AML-193 (cell line): ENCODE results near the gene G3BP2.
"Not testable (repeated sequence)": the region's sequence is repeated elsewhere in the genome, so short reads cannot be mapped to it uniquely, and the experiment has no call there.

Experiments
- DNase-seq, 2 experiments: peaks; one replicate each; lab custom pipeline; 2025; lab: John Stamatoyannopoulos, UW

The G3BP2 gene

DNA sequence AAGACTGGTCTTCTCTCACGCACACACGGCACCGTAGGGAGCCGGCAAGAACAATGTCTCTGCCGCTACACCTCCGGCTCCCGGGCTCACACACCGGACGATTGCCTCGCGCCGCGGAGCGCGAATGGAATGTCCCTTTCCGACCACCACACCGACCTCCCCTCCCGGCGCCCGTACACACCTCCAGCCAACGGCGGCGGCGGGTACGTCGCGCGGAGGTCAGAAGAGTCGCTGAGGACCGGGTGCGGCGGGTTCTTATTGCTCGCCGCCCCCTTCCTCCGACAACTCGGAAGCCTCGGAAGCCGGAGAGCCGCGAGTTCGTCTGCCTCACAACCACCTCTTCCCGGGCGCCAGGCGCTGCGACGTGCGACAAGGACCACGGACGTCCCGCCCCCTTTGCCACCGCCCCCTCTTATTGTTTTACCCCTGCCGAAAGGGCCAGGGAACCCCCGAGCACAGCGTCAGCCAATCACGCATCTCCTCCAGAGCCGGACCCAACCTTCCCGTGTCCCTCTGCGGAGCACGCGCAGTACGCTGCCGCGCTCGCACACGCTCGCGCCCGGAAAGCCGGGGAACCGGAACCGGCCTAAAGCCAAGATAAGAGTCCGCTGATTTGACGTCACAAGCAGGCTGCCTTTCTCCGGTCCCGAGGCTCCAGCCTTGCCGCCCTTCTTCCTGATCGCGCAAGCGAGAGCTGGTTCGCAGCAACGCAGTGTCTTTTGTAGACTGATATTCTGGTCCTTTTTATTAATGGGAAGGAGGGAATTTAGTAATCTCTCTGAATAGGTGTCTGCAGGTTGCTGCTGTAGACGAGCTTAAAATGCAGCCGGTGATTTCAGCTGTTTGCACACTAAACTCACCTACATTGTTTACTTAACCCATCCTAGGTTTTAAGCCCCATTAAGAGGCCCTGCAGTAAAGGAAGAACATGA is at the start of gene G3BP2:
TSS of gene G3BP2 (minus strand) at position 385 of the 932 bp plus-strand sequence. CDS start 11,386 bp downstream, outside the sequence.
- DNase-seq = peak; percentile 92 to 96

GRCh38 chr4:75722417-75722816 is 49.2 kb upstream of the G3BP2 start:
- peak in 1 of 2 experiments; percentile 14 for DNase-seq

DNA sequence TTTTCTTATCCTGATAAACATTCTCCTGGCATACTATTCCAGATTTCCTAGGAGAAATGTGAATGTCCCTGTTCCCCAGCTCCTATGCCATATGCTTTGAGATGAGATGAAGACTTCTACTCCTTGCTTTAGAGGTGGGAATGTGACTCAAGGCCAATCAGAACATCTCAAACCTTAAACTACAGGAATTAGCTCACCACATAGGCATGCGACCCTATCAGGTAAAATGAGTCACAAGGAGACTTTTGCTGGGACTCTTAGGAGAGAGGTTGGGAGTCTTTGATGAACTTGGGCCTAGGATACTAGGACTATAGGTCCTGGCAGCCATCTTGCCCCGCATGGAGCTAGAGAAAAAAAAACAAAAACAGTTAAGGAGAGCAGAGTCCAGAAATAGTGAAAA is 45.3 kb upstream of the G3BP2 start:
- no peak for DNase-seq

DNA sequence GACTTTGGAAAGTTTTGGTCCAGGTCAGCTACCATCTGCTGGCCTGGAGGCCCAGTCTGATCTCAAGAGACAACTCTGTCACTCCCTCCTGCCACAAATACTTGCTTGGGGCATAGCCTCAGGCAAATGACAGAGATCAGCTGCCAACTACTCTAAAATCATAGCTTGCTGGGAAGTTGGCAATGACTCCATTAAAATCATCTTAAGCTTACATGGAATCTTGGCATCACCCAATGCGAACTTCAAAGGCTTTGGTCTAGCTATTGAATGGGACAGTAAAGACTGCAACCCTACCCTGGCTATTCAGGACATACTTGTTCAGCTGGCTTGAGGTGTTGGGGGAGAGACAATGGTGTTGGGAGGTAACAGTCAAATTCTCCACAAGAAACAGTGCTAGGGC is 44.2 kb upstream of the G3BP2 start:
- no peak for DNase-seq

DNA sequence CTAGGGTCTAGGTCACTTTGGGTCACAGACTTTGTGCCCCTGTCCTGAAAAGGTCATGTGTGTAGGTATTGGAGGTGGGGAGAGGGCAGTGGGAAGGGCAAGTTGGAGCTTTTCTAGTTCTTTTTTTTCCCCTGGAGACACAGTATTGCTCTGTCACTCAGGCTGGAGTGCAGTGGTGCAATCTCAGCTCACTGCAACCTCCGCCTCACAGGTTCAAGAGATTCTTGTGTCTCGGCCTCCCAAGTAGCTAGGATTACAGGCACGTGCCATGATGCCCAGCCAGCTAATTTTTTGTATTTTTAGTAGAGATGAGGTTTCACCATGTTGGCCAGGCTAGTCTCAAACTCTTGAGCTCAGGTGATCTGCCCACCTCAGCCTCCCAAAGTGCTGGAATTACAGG is 42.8 kb upstream of the G3BP2 start:
- not testable (repeated sequence) for DNase-seq

- DNase-seq = no peak
Measured at GRCh38 chr4:75715105-75715799, 42.0 kb upstream of the G3BP2 start.

GRCh38 chr4:75714704-75715103 is 41.5 kb upstream of the G3BP2 start:
- no peak for DNase-seq

DNA sequence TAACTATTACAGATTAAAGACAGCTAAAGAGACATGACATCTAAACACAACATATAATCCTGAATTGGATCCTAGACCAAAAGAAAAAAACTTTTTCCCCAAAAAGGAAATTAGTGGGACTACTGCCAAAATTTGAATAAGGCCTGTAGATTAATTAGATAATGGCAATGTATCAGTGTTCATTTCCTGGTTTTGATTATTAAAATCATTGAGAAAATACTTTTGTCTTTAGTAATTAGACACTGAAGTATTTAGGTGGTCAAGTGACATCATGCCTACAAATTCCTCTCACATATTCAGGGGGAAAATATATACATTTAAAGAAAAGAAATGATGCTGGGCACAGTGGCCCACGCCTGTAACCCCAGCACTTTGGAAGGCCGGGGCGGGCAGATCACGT is 40.8 kb upstream of the G3BP2 start:
- DNase-seq = no peak

GRCh38 chr4:75710246-75710645 is 37.0 kb upstream of the G3BP2 start:
- DNase-seq = no peak

GRCh38 chr4:75708218-75708691 is 35.0 kb upstream of the G3BP2 start:
- DNase-seq = peak; percentile 25 to 30

DNA sequence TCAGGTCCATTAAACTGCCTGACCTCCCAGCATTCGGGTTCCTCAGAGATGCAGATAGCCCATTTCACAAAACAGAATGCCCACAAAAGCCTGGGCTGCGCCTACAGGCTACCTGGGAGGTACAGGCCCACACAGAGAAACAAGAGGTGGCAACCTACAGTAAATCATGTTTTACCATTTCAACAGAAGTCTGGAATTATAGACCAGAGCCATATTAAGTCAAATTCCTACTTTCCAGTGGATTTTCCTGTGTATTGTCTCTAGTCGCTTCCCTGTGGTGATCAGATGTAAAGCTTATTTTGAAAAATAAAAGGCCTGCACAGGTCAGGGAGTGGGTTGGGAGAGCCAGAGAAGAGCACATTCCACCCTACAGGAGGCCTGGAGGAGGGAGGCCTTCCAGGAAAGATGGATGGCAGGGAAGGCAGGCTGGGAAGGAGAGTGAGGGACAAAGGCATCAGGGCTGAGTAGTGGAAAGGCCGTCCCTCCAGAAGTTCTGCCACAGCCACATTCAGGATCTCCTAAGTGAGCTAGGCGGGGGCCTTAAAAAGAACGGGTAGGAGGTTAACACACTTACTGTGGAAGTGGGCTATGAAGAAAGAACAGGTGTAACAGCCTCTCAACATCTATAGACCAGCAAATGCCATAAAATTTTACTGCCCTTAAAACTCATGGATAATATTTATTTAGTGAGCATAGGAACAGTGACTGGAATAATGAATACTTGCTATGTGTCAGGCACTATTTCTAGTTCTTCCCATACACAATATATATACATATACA is 32.2 kb upstream of the G3BP2 start:
- no peak for DNase-seq

GRCh38 chr4:75702919-75703411 is 29.8 kb upstream of the G3BP2 start:
- no peak for DNase-seq

- no peak for DNase-seq
Measured at GRCh38 chr4:75699299-75699698, 26.1 kb upstream of the G3BP2 start.

DNA sequence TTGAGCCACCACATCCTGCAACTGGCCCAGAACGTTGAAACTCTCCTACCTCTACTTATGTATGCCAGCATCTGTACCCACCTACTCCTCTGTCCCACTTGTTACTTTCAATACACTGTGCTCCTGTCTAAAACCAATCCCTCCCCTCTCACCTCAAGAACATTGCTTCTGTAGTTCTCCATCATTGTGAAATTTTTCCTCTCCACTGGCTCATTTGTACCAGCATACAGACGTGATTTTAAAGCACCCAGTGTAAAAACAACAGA is 25.7 kb upstream of the G3BP2 start:
- DNase-seq = no peak

DNA sequence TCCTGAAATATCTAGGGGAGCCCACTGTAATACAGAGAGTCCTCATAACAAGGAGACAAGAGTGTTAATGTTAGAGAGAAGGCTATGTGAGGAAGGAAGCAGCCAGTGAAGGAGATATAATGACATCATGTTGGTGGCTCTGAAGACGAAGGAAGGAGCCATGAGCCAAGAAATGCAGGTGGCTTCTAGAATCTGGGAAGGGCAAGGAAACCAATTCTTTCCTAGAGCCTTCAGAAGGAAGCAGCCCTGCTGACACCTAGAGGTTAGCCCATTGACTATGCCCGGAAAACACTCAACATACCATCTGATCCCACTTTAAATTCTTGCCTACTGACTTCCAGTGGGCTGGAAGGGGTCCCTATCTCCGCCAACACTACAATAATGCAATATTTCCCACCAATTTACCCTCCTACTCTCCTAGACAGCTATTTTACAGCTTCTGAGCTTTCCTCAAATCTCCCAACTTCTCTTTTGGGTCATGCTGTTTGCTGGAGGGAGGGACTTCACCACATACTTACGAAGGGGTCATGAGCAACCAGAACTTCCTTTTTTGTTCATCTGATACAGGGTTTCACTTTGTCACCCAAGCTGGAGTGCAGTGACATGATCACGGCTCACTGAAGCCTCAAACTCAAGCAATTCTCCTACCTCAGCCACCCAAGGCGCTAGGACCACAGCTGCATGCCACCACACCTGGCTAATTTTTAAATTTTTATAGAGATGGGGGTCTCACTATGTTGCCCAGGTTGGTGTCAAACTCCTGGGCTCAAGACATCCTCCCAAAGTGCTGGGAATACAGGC is 25.2 kb upstream of the G3BP2 start:
- DNase-seq = peak; percentile 75 to 81

- DNase-seq = no peak
Measured at GRCh38 chr4:75696581-75696980, 23.4 kb upstream of the G3BP2 start.

DNA sequence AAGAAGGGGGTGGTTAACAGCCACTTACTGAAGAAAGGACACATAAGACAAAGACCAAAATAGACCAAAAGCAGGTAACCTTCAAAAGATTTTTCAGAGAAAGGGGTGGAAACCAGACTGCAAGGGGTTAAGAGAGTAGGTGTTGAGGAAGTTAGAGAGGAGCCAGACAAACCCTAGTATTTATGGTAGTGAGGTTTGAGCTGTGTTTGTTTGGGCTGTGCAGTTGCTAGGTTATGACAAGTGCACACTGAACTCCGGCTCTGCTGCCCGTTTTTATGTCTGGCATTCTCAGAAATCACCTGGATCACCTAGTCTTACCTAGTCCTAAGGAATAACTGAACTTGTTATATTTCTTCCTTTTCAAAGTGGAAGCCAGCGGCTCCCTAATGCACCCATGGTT is 22.9 kb upstream of the G3BP2 start:
- no peak for DNase-seq

DNA sequence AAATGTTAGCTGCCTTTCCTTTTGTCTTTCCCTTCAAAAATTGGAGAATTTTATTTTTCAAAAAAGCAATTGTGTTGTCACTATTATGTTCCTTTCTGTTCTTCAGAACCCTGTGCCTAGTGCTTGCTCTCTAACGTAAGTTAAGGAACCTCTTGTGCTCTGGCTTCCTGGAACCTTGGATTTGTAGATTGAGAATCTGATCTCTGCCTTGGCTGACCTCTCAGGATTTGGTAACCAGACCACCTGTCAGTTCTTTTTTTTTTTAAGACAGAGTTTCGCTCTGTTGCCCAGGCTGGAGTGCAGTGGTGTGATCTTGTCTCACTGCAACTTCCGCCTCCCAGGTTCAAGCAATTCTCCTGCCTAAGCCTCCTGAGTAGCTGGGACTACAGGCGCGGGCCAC is 18.9 kb upstream of the G3BP2 start:
- DNase-seq = not testable (repeated sequence)

- DNase-seq = not testable (repeated sequence)
Measured at GRCh38 chr4:75687125-75687524, 13.9 kb upstream of the G3BP2 start.

- DNase-seq = no peak
Measured at GRCh38 chr4:75686346-75686745, 13.1 kb upstream of the G3BP2 start.

DNA sequence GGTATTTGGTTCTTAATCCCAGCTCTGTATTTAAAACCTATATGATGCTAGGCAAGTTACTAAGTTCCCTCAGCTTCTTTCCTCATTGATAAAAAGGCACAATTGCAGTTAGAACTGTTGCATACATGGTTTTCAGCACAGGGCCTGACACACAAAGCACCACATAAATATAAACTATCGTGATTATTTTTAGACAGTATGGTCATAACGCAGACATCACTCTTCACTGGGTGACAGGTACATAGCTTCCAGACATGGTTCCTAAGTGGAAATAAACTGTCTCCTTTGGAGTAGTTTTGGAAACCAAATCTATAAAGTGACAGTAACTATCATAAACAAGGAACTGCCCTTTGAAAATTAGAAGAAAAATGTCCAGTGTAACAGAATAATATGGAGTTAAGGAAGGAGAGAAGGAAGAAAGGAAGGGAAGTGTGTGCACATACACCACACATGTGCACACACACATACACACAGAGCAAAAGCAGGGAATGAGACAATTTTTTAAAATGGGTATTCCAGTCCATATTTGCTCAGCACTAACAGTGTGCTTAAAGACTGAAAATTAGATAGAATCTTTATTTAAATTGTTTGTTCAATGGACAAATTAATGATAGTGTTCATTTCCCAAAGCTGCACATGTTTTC is 12.5 kb upstream of the G3BP2 start:
- no peak for DNase-seq
